GM19395 (cell line): ENCODE measurements around the gene WARS2.
"Not testable (repeated sequence)": the region's sequence is repeated elsewhere in the genome, so short reads cannot be mapped to it uniquely, and the experiment has no call there.

Source experiments
- ATAC-seq: cut with Tn5 transposase; IDR thresholded peaks from one replicate; pipeline ENCODE4 v1.9.1; 2021; ENCODE audit warnings: mild to moderate bottlenecking, moderate library complexity; ENCODE audit not compliant: unreplicated experiment

Gene WARS2

GRCh38 chr1:119139857-119140176 is 636 bp downstream of the WARS2 start:
- ATAC-seq: peak; percentile 43

DNA sequence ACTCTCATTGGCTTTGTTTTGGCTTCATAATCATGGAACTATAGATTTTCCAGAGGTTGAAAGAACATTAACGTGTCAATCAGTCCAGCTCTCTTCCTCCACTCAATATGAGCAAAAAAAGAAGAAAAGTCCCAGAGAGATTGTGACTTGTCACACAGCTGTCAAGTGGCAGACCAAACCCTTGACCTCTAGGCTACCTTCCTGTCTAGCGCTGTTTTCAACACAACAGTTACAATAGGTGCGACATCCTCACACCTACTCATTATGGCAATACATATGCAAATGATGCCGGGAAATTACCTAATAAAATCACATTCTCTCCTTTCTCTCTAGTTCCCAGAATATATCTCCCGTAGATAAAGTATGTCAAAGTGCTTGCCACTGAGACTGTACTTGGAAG is 1.1 kb downstream of the WARS2 start:
- no peak for ATAC-seq

- ATAC-seq: no peak
Observed at GRCh38 chr1:119136401-119136800, 4.1 kb downstream of the WARS2 start.

DNA sequence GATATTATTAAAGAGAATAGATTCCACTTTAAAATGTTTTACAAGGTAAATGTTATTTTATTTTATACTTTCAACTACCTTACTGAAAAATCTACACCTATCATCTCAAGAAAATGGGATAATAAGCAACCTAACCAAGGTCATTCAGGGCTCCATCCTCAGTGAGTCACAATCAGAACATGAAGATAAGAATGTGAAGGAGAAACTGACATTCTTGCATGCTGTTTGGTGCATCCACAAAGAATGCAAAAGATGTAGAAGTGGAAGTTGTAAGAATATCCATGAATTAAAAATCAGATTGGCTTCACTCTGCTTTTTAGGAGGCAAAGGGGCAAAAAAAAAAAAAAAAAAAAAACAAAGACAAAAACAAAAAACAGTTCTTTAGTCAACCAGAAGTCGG is 6.5 kb downstream of the WARS2 start:
- ATAC-seq: no peak

DNA sequence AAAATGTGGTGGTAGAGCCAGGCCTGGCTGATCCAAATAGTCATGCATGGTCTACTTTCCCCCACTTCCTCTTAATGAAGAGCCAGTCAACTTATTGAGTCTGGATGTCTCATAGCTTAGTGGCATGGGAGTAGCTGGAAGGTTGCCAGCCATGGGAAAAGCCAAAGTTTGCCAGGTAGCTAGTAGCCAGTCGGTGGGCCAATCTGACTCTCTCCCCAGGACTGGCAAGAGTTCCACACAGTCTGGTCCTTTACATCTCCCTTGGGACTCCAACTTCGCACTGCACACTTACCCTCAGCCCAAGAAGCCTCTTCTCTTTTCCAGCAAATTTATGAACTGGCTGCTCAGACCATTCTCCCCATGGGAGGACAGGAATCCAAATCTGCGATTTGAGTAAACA is 8.3 kb downstream of the WARS2 start:
- no peak for ATAC-seq

GRCh38 chr1:119125874-119126273 is 14.6 kb downstream of the WARS2 start:
- ATAC-seq: no peak

DNA sequence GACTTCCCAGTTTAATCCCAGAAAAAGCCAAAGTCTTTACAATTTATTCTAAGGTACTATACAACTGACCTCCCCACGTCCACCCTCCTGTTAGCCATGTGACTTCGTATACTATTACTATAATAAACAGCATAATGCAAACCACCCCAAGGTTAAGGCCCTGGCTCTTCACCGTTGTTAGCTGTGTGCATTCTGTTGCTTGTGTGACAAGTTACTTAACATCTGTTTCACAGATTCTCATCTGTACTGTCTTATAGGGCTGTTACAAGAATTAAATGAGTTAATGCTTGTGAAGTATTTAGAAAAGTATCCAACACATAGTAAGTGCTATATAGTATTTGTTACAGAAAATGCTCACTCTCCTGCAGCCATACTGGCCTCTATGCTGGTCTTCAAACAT is 15.7 kb downstream of the WARS2 start:
- no peak for ATAC-seq

GRCh38 chr1:119121872-119122271 is 18.6 kb downstream of the WARS2 start:
- not testable (repeated sequence) for ATAC-seq

- ATAC-seq: no peak
Observed at GRCh38 chr1:119116725-119117124, 23.7 kb downstream of the WARS2 start.

GRCh38 chr1:119115736-119116135 is 24.7 kb downstream of the WARS2 start:
- no peak for ATAC-seq

DNA sequence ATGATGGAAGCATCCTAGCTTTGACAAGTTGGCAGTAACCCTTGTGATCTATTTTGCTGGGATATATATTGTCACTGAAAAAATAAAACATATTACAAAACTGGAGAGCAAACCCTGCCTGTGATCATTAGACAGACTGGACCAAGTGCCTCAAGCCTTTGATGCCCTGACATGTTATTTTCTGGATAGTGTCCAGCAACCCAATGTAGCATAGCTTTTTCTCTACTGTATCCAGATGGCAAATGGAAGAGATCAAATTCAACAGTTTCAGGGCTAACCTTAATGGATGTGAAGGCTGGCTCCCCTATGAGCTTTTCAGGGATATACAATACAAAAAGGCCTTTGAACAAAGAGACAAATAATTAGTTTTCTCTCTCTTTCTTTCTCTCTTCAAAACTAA is 25.1 kb downstream of the WARS2 start:
- no peak for ATAC-seq

DNA sequence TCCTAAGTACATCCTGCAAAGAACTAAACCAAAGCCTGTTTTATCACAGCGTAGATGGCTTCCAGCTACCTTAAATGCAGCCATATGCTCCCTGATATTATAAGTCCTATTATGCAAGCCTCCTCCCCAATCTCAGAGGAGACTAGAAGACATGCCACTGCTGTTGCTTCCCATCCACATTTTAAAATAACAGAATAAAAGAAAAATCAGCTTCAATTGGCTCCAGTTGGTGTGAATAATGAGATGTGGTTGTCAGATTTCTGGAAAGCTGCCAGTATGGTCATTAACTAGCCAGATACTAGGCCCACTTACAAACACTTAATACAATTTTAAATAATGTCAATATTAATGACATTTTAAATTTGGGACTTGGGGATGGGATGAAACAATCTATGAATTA is 25.7 kb downstream of the WARS2 start:
- no peak for ATAC-seq

DNA sequence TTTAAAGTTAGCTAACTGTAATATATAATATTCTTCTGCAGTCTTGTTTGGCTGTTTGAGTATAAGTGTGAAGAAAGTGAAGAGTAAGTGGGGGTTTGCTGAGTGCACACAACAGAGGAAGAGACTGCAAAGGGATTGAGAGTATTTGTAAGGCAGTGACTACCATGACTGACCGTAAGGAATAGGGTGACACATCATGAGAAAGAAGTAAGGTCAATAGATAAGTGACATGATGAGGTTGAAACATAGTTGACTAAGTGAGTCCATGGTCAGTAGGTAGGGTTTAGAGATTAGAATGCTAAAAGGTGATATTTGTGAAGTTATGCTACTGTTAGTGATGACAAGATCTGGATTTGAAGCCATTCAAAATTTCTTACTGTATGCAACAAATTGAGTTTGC is 27.7 kb downstream of the WARS2 start:
- ATAC-seq: no peak

DNA sequence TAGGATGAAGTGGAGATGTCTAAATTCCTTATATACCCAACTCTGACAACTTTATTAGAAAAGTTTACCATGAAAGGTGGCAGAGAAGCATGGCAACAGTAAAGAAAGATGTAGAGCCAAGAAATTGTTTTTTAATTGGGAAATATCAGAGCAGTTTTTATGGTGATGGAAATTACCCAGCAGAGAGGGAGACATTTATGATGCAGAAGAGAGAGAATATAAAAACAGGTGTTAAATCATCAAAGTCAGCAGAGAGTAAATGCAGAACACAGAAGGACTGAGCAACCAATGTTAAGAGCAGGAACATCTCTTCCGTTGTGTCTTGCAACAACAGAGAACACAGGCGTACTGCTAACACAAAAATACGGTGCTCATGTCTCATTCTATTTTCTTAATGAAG is 28.2 kb downstream of the WARS2 start:
- no peak for ATAC-seq

GRCh38 chr1:119108988-119109387 is 31.5 kb downstream of the WARS2 start:
- no peak for ATAC-seq

DNA sequence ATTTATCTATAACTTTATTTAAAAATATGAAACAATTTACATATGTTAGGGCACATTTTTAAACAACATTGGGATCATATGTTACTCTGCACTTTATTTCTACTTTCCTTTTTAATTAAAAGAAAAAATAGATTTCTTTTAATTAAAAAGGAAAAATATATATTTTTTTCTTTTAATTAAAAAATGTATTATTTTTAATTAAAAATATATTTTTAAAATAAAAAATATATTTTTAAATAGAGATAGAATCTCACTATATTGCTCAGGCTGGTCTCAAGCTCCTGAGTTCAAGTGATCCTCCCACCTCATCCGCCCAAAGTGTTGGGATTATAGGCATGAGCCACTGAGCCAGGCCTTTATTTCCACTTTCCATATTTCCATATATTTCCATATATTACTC is 36.7 kb downstream of the WARS2 start:
- no peak for ATAC-seq

GRCh38 chr1:119102051-119102450 is 38.4 kb downstream of the WARS2 start:
- ATAC-seq: no peak

- ATAC-seq: no peak
Observed at GRCh38 chr1:119101563-119101962, 38.9 kb downstream of the WARS2 start.

DNA sequence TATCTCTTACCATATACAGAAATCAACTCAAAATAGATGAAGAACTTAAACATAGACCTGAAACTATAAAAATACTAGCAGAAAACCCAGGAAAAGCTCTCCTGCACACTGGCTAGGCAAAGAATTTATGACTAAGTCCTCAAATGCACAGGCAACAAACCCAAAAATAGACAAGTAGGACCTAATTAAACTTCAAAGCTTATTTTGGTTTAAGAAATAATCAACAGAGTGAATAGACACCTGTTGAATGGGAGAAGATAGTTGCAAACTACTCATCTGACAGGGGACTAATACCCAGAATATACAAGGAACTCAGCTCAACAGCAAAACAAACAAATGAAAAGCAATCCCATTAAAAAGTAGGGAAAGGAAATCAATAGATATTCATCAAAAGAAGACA is 40.7 kb downstream of the WARS2 start:
- ATAC-seq: no peak

GRCh38 chr1:119097380-119097779 is 43.1 kb downstream of the WARS2 start:
- no peak for ATAC-seq

DNA sequence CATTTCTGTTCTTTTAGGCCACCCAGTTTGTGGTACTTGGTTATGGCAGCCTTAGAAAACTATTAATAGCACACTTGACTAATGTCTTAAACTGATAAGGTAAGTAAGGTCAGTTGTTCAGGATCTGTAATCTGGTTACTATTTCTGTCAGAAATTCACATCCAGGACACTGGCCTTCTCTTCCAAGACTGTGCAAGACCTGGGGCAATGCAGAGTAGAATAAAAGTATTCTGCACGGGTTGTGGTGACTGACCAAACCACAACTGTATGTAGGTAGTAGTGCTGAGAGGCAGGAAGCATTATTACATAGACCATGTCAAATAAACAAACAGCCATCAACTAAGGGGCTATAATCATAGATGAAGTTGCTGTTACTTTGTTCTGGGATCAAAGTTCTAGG is 46.7 kb downstream of the WARS2 start:
- ATAC-seq: no peak

GRCh38 chr1:119091618-119092017 is 48.8 kb downstream of the WARS2 start:
- ATAC-seq: no peak

GRCh38 chr1:119090250-119090649 is 50.2 kb downstream of the WARS2 start:
- no peak for ATAC-seq

DNA sequence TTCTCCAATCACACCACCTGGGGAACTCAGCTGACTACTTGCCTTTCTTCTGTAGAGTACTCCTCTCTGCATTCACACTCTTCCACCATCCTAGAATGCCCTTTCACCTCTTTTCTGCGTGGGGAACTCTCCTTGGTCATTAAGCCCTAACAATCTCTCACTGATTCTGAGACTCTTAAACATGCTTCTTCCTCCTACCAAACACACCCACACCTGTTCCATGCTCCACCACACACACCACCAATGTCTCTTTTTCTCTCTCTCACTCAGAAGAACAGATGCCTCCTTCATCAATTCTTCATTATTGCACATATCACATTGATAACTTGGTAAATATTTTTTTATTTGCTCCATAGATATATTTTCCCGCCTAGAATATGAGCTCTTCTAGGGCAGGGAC is 53.6 kb downstream of the WARS2 start:
- ATAC-seq: peak; percentile 49
